BLaER1 (cell line): ENCODE results near the gene MYO9A.

Experiments
- H3K27ac ChIP-seq: shearing (Covaris generic); formaldehyde crosslinking; 2 replicates; pipeline ENCODE4 v1.8.1; 2022
- H3K27me3 ChIP-seq: shearing (Covaris generic); formaldehyde crosslinking; 2 replicates; pipeline ENCODE4 v1.8.1; 2022
- H3K36me3 ChIP-seq: shearing (Covaris generic); formaldehyde crosslinking; 2 replicates; pipeline ENCODE4 v1.8.1; 2022
- H3K4me1 ChIP-seq: shearing (Covaris generic); formaldehyde crosslinking; 2 replicates; pipeline ENCODE4 v1.8.1; 2022
- H3K4me2 ChIP-seq: shearing (Covaris generic); formaldehyde crosslinking; 2 replicates; pipeline ENCODE4 v1.8.1; 2022
- H3K4me3 ChIP-seq: shearing (Covaris generic); formaldehyde crosslinking; 2 replicates; pipeline ENCODE4 v1.8.1; 2022
- H3K9ac ChIP-seq: shearing (Covaris generic); formaldehyde crosslinking; 2 replicates; pipeline ENCODE4 v1.8.1; 2022
- H3K9me3 ChIP-seq: shearing (Covaris generic); formaldehyde crosslinking; 2 replicates; pipeline ENCODE4 v1.8.1; 2022
- H4K20me1 ChIP-seq: shearing (Covaris generic); formaldehyde crosslinking; 2 replicates; pipeline ENCODE4 v1.8.1; 2022
- Cebpa-rat ChIP-seq: shearing (Covaris generic); IDR thresholded peaks from 2 replicates; pipeline ENCODE4 v1.8.1; 2022

MYO9A gene

GRCh38 chr15:71781965-71782265 is 336.0 kb downstream of the MYO9A start:
- H3K4me3 ChIP-seq, result no peak overlapping the region
- peaks cover 22% of the 10 kb centered on the region for H3K4me1 ChIP-seq
- no peaks in the 10 kb centered on the region for H3K36me3 ChIP-seq
- no peaks in the 10 kb centered on the region for H3K9me3 ChIP-seq
- no peak for TF ChIP-seq Cebpa-rat
- no peaks in the 10 kb centered on the region for H3K27me3 ChIP-seq
- H3K27ac ChIP-seq, result no peak overlapping the region
- no peaks in the 10 kb centered on the region for H4K20me1 ChIP-seq
- no peak overlapping the region for H3K4me2 ChIP-seq
- H3K9ac ChIP-seq, result no peak overlapping the region

DNA sequence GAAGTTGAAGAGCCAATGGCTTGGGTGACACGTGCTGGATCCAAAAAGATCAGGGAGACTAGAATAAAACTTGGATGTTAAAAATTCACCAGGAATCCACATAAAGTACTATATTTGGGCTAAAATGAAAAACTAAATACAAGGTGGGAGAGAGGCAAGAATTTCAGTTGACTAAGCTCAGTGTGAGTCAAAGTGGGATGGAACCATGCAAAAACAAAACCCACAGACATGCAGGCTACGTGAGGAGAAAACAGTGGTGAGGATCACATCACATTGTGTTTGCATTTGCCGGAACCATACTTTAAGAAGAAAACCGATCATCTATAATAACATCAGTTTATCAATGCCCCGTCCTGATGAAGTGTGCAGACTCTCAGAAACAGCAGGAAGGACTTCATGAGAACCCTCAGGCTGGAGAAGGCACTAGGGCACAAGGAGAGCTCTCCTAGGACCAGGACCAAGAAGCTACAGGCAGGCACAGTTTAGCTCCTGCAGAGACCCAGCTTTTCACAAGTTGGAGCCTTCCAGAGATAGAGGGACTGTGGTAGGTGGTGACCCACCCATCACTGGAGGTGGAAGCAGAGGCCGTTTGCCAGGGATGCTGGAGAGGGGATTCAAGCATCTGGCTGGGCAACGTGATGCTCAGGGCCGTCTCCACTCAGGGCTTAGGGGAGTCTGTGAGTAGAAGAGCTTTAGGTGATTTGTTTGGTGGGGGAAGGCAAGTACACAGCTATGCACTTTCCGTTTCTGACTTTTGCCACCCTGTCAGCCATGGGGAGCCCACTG is 336.6 kb downstream of the MYO9A start:
- Histone ChIP-seq H3K9me3 (no peaks in the 10 kb centered on the region), H3K4me2 (no peak overlapping the region), H4K20me1 (no peaks in the 10 kb centered on the region), H3K27me3 (no peaks in the 10 kb centered on the region), H3K4me1 (peaks cover 22% of the 10 kb centered on the region), H3K9ac (no peak overlapping the region), H3K4me3 (no peak overlapping the region), H3K27ac (no peak overlapping the region), H3K36me3 (no peaks in the 10 kb centered on the region)
- TF ChIP-seq Cebpa-rat, result no peak

- no peaks in the 10 kb centered on the region for H4K20me1 ChIP-seq
- peak overlapping the region; percentile 36 for H3K27ac ChIP-seq
- H3K36me3 ChIP-seq, result no peaks in the 10 kb centered on the region
- H3K9ac ChIP-seq, result no peak overlapping the region
- H3K27me3 ChIP-seq, result no peaks in the 10 kb centered on the region
- H3K9me3 ChIP-seq, result no peaks in the 10 kb centered on the region
- peak overlapping the region; percentile 68 for H3K4me2 ChIP-seq
- TF ChIP-seq Cebpa-rat, result no peak
- 0 out of 2 replicates have a peak overlapping the region, but pooled peaks have one; percentile 9 for H3K4me3 ChIP-seq
- peaks cover 15% of the 10 kb centered on the region for H3K4me1 ChIP-seq
Observed at GRCh38 chr15:71780115-71780976, 337.6 kb downstream of the MYO9A start.

GRCh38 chr15:71779073-71779797 is 338.7 kb downstream of the MYO9A start:
- H3K4me2 ChIP-seq, result peak overlapping the region; percentile 68; the same call in 1 of the 2 replicates

GRCh38 chr15:71777216-71777943 is 340.6 kb downstream of the MYO9A start:
- Histone ChIP-seq H3K9ac (no peak overlapping the region), H3K4me3 (no peak overlapping the region)

More at GRCh38 chr15:71779073-71779797, 338.7 kb downstream of the MYO9A start:
- Histone ChIP-seq H3K27ac (no peak overlapping the region), H3K9ac (no peak overlapping the region), H3K4me3 (no peak overlapping the region), H3K27me3 (no peaks in the 10 kb centered on the region), H3K9me3 (no peaks in the 10 kb centered on the region), H3K36me3 (no peaks in the 10 kb centered on the region), H4K20me1 (no peaks in the 10 kb centered on the region), H3K4me1 (peaks cover 15% of the 10 kb centered on the region)
- no peak for TF ChIP-seq Cebpa-rat

GRCh38 chr15:71776304-71776703 is 341.6 kb downstream of the MYO9A start:
- Histone ChIP-seq H3K4me1 (peaks cover 15% of the 10 kb centered on the region), H3K27ac (no peak overlapping the region), H3K4me3 (no peak overlapping the region), H3K9ac (no peak overlapping the region), H3K9me3 (no peaks in the 10 kb centered on the region), H3K36me3 (no peaks in the 10 kb centered on the region), H3K27me3 (no peaks in the 10 kb centered on the region), H4K20me1 (no peaks in the 10 kb centered on the region), H3K4me2 (no peak overlapping the region)
- no peak for TF ChIP-seq Cebpa-rat

More at GRCh38 chr15:71777216-71777943, 340.6 kb downstream of the MYO9A start:
- Histone ChIP-seq H3K27ac (no peak overlapping the region), H3K9me3 (no peaks in the 10 kb centered on the region), H3K27me3 (no peaks in the 10 kb centered on the region), H3K36me3 (no peaks in the 10 kb centered on the region), H3K4me2 (no peak overlapping the region), H3K4me1 (peaks cover 15% of the 10 kb centered on the region), H4K20me1 (no peaks in the 10 kb centered on the region)
- TF ChIP-seq Cebpa-rat, result no peak

DNA sequence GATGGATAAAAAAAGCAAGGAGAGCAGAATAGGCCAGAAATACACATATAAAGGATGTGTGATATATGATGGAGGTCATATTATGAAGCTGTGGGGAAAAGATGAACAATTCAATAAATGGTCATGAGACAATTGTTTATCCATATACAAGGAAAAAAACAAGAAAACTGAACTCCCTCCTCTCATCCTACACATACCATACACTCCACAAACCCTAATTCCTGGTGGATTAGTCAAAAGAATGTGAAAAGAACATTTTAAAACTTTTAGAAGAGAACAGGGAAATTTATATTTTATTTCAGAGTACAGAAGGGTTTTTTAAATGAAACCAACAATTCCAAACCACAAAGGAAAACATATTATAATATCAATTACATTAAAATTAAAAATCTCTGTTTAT is 342.1 kb downstream of the MYO9A start:
- TF ChIP-seq Cebpa-rat, result no peak
- H3K4me1 ChIP-seq, result peaks cover 15% of the 10 kb centered on the region
- no peak overlapping the region for H3K9ac ChIP-seq
- H3K9me3 ChIP-seq, result no peaks in the 10 kb centered on the region
- no peaks in the 10 kb centered on the region for H3K27me3 ChIP-seq
- no peaks in the 10 kb centered on the region for H4K20me1 ChIP-seq
- H3K4me3 ChIP-seq, result no peak overlapping the region
- H3K4me2 ChIP-seq, result no peak overlapping the region
- H3K27ac ChIP-seq, result no peak overlapping the region
- H3K36me3 ChIP-seq, result no peaks in the 10 kb centered on the region

DNA sequence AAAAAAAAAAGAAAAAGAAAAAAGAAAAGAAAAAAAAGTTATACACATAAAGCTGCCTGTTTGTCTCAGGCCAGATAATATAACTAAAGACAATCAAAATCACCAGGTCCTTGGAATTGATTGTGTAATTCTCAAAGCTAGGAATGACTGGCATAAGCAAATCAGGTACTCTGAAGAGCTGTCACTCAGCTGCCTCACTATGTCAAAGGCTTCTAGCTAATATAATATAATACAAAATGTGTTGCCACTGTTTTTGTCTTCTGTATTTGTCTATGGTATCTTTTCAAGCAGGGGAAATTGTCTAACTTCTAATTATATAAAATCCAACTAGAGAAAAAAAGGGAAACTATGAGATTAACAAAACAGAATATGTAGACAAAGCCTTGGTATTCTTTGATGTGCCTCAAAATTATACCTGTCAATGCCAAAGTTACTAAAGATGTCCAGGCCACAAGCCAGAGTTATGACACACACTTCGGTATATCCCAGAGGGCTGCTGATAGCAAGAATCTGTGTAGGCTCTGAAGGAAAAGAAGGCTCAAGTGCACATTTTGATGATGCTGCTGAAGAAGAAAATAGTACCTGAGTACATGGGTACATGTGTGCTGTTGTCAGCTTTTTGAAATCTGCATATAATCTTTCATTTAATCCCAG is 344.6 kb downstream of the MYO9A start:
- no peaks in the 10 kb centered on the region for H3K27me3 ChIP-seq
- no peaks in the 10 kb centered on the region for H3K4me1 ChIP-seq
- H3K27ac ChIP-seq, result no peak overlapping the region
- no peaks in the 10 kb centered on the region for H3K9me3 ChIP-seq
- no peak overlapping the region for H3K9ac ChIP-seq
- no peak overlapping the region for H3K4me3 ChIP-seq
- no peak for TF ChIP-seq Cebpa-rat
- no peak overlapping the region for H3K4me2 ChIP-seq
- H4K20me1 ChIP-seq, result no peaks in the 10 kb centered on the region
- no peaks in the 10 kb centered on the region for H3K36me3 ChIP-seq
